Cerebellar cortex (tissue), 1 donor: ENCODE data around the gene NIPSNAP2.
"Not testable (repeated sequence)": the region's sequence is repeated elsewhere in the genome, so short reads cannot be mapped to it uniquely, and the experiment has no call there.

Experiments
- DNase-seq: peaks from one replicate; pipeline ENCODE4 v3.0.0-alpha.2; 2015; ENCODE audit warnings: low spot score

NIPSNAP2 gene

DNA sequence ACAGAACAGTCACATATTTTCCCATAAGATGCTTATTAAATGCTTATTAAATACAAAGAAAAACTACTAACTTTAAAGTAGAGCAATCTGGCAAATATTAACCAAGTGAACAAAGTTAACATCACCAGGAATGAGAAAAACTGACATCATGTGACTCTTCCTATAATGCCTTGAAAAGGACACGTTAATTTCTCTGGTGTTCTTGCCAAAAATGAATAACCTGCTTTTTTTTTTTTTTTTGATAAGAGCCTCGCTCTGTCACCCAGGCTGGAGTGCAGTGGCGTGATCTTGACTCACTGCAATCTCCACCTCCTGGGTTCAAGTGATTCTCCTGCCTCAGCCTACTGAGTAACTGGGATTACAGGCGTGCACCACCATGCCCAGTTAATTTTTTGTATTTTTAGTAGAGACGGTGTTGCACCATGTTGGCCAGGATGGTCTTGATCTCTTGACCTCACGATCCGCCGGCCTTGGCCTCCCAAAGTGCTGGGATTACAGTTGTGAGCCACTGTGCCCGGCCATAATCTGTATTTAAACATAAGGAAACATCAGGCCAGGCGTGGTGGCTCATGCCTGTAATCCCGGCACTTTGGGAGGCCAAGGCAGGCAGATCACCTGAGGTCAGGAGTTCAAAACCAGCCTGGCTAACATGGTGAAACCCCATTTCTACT is 83.2 kb downstream of the NIPSNAP2 start:
- not testable (repeated sequence) for DNase-seq

DNA sequence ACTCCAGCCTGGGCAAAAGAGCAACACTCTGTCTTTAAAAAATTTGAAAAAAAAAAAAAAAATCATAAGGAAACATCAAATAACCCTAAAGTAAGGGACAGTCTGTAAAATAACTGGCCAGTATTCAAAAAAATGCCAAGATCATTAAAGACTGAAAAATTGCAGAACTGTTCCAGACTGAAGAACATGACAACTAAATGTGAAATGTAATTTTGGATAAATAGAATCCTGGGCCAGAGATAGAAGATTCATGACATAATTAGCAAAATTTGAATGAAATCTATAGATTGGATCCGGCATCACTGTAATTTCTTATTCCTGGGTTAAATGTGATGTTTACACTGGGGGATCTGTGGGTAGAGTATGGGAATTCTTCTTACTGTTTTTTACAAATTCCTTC is 83.9 kb downstream of the NIPSNAP2 start:
- DNase-seq, result no peak

DNA sequence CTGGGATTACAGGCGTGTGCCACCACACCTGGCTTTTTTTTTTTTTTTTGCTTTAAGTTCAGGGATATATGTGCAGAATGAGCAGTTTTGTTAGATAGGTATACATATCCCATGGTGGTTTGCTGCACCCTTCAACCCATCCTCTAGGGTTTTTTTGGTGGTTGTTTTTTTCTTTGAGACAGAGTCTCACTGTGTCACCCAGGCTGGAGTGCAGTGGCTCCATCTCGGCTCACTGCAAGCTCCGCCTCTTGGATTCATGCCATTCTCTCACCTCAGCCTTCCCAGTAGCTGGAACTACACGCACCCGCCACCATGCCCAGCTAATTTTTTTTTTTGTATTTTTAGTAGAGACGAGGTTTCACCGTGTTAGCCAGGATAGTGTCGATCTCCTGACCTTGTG is 84.4 kb downstream of the NIPSNAP2 start:
- DNase-seq, result not testable (repeated sequence)
